Measurements from ENCODE around the gene PLCXD1.

DNA sequence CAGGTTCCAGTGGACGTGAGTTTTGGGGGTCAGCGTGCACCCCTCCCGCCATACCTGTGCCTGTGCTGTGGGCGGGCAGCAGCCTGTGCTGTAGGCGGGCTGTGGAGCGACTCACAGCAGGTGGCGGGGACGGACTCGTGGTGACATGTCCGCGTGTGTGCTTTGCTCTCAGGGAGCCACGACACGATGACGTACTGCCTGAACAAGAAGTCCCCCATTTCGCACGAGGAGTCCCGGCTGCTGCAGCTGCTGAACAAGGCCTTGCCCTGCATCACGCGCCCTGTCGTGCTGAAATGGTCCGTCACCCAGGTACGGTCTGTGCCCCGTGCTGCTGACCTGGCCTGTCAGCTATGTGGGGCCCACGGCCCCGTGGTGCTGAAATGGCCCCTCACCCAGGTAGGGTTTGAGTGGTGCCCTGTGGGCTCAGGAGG is 7.4 kb downstream of the PLCXD1 start:
- TF ChIP-seq, protein P1, sequence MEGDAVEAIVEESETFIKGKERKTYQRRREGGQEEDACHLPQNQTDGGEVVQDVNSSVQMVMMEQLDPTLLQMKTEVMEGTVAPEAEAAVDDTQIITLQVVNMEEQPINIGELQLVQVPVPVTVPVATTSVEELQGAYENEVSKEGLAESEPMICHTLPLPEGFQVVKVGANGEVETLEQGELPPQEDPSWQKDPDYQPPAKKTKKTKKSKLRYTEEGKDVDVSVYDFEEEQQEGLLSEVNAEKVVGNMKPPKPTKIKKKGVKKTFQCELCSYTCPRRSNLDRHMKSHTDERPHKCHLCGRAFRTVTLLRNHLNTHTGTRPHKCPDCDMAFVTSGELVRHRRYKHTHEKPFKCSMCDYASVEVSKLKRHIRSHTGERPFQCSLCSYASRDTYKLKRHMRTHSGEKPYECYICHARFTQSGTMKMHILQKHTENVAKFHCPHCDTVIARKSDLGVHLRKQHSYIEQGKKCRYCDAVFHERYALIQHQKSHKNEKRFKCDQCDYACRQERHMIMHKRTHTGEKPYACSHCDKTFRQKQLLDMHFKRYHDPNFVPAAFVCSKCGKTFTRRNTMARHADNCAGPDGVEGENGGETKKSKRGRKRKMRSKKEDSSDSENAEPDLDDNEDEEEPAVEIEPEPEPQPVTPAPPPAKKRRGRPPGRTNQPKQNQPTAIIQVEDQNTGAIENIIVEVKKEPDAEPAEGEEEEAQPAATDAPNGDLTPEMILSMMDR (conservative IDR thresholded peaks at IDR 0.05 in 1 of 2, IDR thresholded peaks at IDR 0.05 in 1 of 2; ENCODE audit: extremely low read depth in 1 of 2, insufficient read depth in 1 of 2, low read depth in 1 of 2, low read length in 2 of 2) = no peak
- TF ChIP-seq EZH2 (IDR thresholded peaks at IDR 0.05; ENCODE audit: borderline replicate concordance, low read length) = no peak
